HepG2 (cell line): ENCODE results near the gene UQCRC2. TPM values are rescaled to one million over a fixed set of nuclear protein-coding genes. Genes with fewer than 3 reads are reported as not detected.

Experiments
- ATAC-seq: fragments of 200-7000 bp; cut with Tn5 transposase; 3 replicates; pipeline ENCODE4 v1.9.1; 2020; ENCODE audit warnings: mild to moderate bottlenecking, moderate library complexity
- BruUV-seq: library from RNA; stranded (reverse); fragments of 400-500 nt; replicated peaks from 2 replicates; lab custom pipeline; 2021; lab: Mats Ljungman, UMichigan
- CTCF ChIA-PET: fragments of 300-600 bp; formaldehyde crosslinking; extraction: SDS; loops from one replicate; lab custom pipeline; 2021; ENCODE audit warnings: low total read pairs, inconsistent platforms, low intra/inter-chr PET ratio; lab: Yijun Ruan, JAX
- POLR2A ChIA-PET: fragments of 350-600 bp; sonication (Branson Sonifier 250); formaldehyde crosslinking; loops from one replicate; lab custom pipeline; 2020; ENCODE audit warnings: antibody characterized with exemption, inconsistent platforms; lab: Yijun Ruan, JAX
- DNase-seq: peaks from one replicate; pipeline ENCODE4 v3.0.0-alpha.2; 2015; ENCODE audit warnings: low spot score
- FAIRE-seq: peaks from 3 replicates; lab custom pipeline; 2011; peaks lifted over from hg19 to GRCh38; lab: Jason Lieb, UNC
- H2AFZ ChIP-seq: one replicate; pipeline ENCODE4 v1.6.1; 2011; ENCODE audit warnings: low read length, inconsistent platforms
- H3K27ac ChIP-seq: fragments of 300-600 bp; 3 replicates; pipeline ENCODE4 v1.8.0; 2011; ENCODE audit warnings: mixed run types, mild to moderate bottlenecking, mixed read lengths, low read length, inconsistent platforms; ENCODE audit not compliant: insufficient read depth; ENCODE audit errors: extremely low read length
- H3K27me3 ChIP-seq, 2 experiments: fragments of 200-600 bp in 1 of 2; 2 replicates in 1 of 2; 3 replicates in 1 of 2; pipeline versions ENCODE4 v1.6.0 to v1.8.0; 2011; ENCODE audit warnings: low read length in 2 of 2, mild to moderate bottlenecking in 2 of 2, moderate library complexity in 2 of 2, inconsistent platforms in 1 of 2; ENCODE audit not compliant: insufficient read depth in 2 of 2, control insufficient read depth in 1 of 2
- H3K36me3 ChIP-seq, 2 experiments: fragments of 200-600 bp in 1 of 2; replicated peaks in 1 of 2; 2 replicates in 1 of 2; 3 replicates in 1 of 2; pipeline versions ENCODE4 v1.5.1 to v1.8.0; 2011; ENCODE audit warnings: low read length in 2 of 2, inconsistent platforms in 1 of 2; ENCODE audit not compliant: insufficient read depth in 2 of 2, control insufficient read depth in 1 of 2
- H3K4me1 ChIP-seq: 2 replicates; pipeline ENCODE4 v1.5.1; 2012; ENCODE audit warnings: low read length, inconsistent platforms; ENCODE audit not compliant: insufficient read depth
- H3K4me2 ChIP-seq: 2 replicates; pipeline ENCODE4 v1.6.0; 2011; ENCODE audit warnings: low read depth, low read length, inconsistent platforms
- H3K4me3 ChIP-seq, 3 experiments: fragments of 200-600 bp in 1 of 3; sonication (generic), shearing (Covaris generic) in 1 of 3; replicated peaks in 1 of 3; 2 replicates each; pipeline ENCODE4 v1.5.1; 2011 to 2016; ENCODE audit warnings: low read length in 3 of 3, inconsistent platforms in 2 of 3, low read depth in 2 of 3, mild to moderate bottlenecking in 2 of 3, control low read depth in 1 of 3, mixed read lengths in 1 of 3; ENCODE audit not compliant: insufficient read depth in 1 of 3
- H3K79me2 ChIP-seq: one replicate; pipeline ENCODE4 v1.6.1; 2011; ENCODE audit warnings: low read length, inconsistent platforms; ENCODE audit not compliant: insufficient read depth
- H3K9ac ChIP-seq: 2 replicates; pipeline ENCODE4 v1.6.0; 2011; ENCODE audit warnings: mild to moderate bottlenecking, low read depth, low read length, inconsistent platforms; ENCODE audit not compliant: insufficient read depth
- H3K9me3 ChIP-seq: 2 replicates; pipeline ENCODE4 v1.5.1; 2012; ENCODE audit warnings: mild to moderate bottlenecking, low read length
- H4K20me1 ChIP-seq: 2 replicates; pipeline ENCODE4 v1.6.0; 2011; ENCODE audit warnings: inconsistent platforms, mild to moderate bottlenecking, low read length, moderate library complexity; ENCODE audit not compliant: insufficient read depth
- ARID2 ChIP-seq: sonication (generic); formaldehyde crosslinking; IDR thresholded peaks from 2 replicates; pipeline ENCODE4 v1.8.1; 2022; ENCODE audit warnings: mild to moderate bottlenecking, missing genetic modification reagents, borderline replicate concordance
- ERF ChIP-seq: IDR thresholded peaks from 2 replicates; pipeline ENCODE4 v1.6.1; 2018; ENCODE audit warnings: missing biosample characterization, missing genetic modification reagents
- GLMP ChIP-seq: sonication (generic); formaldehyde crosslinking; IDR thresholded peaks from 2 replicates; pipeline ENCODE4 v1.9.0; 2021; ENCODE audit warnings: missing genetic modification reagents, mild to moderate bottlenecking, borderline replicate concordance
- HMGXB4 ChIP-seq, 2 experiments: sonication (generic) in 1 of 2; formaldehyde crosslinking in 1 of 2; IDR thresholded peaks; 2 replicates each; pipeline versions ENCODE4 v1.4.0 to v1.6.1; 2018 to 2020; ENCODE audit warnings: missing genetic modification reagents in 2 of 2, borderline replicate concordance in 1 of 2, low read depth in 1 of 2, mild to moderate bottlenecking in 1 of 2, missing biosample characterization in 1 of 2
- KLF12 ChIP-seq: sonication (generic); formaldehyde crosslinking; IDR thresholded peaks from 2 replicates; pipeline ENCODE4 v1.4.0; 2020; ENCODE audit warnings: missing genetic modification reagents, borderline replicate concordance
- SAFB2 ChIP-seq: sonication (generic); formaldehyde crosslinking; IDR thresholded peaks from 2 replicates; pipeline ENCODE4 v1.5.1; 2020; ENCODE audit warnings: missing genetic modification reagents, low read depth, mild to moderate bottlenecking, borderline replicate concordance
- SIX1 ChIP-seq: sonication (generic); formaldehyde crosslinking; IDR thresholded peaks from 2 replicates; pipeline ENCODE4 v1.4.0; 2020; ENCODE audit warnings: missing genetic modification reagents, borderline replicate concordance
- ZBTB20 ChIP-seq: sonication (generic); formaldehyde crosslinking; IDR thresholded peaks from 2 replicates; pipeline ENCODE4 v1.8.1; 2023; ENCODE audit warnings: missing genetic modification reagents, low read depth, mild to moderate bottlenecking, borderline replicate concordance
- ZNF235 ChIP-seq: sonication (generic); formaldehyde crosslinking; IDR thresholded peaks from 2 replicates; pipeline ENCODE4 v1.8.1; 2023; ENCODE audit warnings: mild to moderate bottlenecking, missing genetic modification reagents, borderline replicate concordance
- ZNF431 ChIP-seq: sonication (generic); formaldehyde crosslinking; IDR thresholded peaks from 2 replicates; pipeline ENCODE4 v1.9.0; 2022; ENCODE audit warnings: missing genetic modification reagents, low read depth, mild to moderate bottlenecking, borderline replicate concordance
- ZNF572 ChIP-seq: sonication (generic); formaldehyde crosslinking; IDR thresholded peaks from 2 replicates; pipeline ENCODE4 v1.5.1; 2020; ENCODE audit warnings: mild to moderate bottlenecking, missing genetic modification reagents
- ZNF660 ChIP-seq: sonication (generic); formaldehyde crosslinking; IDR thresholded peaks from 2 replicates; pipeline ENCODE4 v1.5.1; 2020; ENCODE audit warnings: mild to moderate bottlenecking, low read depth, missing genetic modification reagents, borderline replicate concordance
- ZNF768 ChIP-seq: sonication (generic); formaldehyde crosslinking; IDR thresholded peaks from 2 replicates; pipeline ENCODE4 v1.4.0; 2020; ENCODE audit warnings: missing genetic modification reagents
- WGBS: methylation state at CpG from one replicate; pipeline ENCODE4 v1.1.6; 2017; ENCODE audit warnings: low lambda C conversion rate; 5-methylcytosine and 5-hydroxymethylcytosine counted together
- in situ Hi-C: cut with HindIII; loops from 2 replicates; pipeline ENCODE4 v1.10.0; 2017; ENCODE audit warnings: low pct_unique_long_range_greater_than_20kb; ENCODE audit not compliant: extremely low pct_ligation_motif_present
- intact Hi-C: fragments of 100-400 bp; cut with micrococcal nuclease; formaldehyde crosslinking; loops from one replicate; pipeline ENCODE4 v1.10.0; 2022; ENCODE audit not compliant: unreplicated experiment
- polyA plus RNA-seq, 8 experiments: library from polyadenylated mRNA; depleted of rRNA in 3 of 8; stranded (reverse) in 7 of 8; unstranded in 1 of 8; fragments of >200 nt; fragmentation: Illumina TruSeq in 4 of 8; extraction: Trizol in 4 of 8; gene quantifications; 2 replicates each; pipeline versions ENCODE4 v1.2.1 to v1.2.3, GENCODE V29; 2011 to 2016; ENCODE audit warnings: low read depth in 4 of 8, missing spikeins in 1 of 8, mixed read lengths in 1 of 8; ENCODE audit not compliant: insufficient read depth in 1 of 8
- total RNA-seq, 5 experiments: library from RNA; depleted of rRNA; stranded (reverse); fragments of >200 nt; fragmentation: Illumina TruSeq; extraction: Trizol; gene quantifications; 2 replicates each; pipeline ENCODE4 v1.2.3, GENCODE V29; 2016; ENCODE audit warnings: low read depth in 1 of 5
- TF ChIP-seq, protein P1 (sequence below): IDR thresholded peaks from 2 replicates; pipeline ENCODE4 v1.6.1; 2012; ENCODE audit warnings: low read length, improper control_type of control experiment
- TF ChIP-seq, protein P2 (sequence below): sonication (generic); formaldehyde crosslinking; IDR thresholded peaks from 2 replicates; pipeline ENCODE4 v1.5.1; 2020; ENCODE audit warnings: mild to moderate bottlenecking, missing genetic modification reagents, moderate library complexity

UQCRC2 gene
- total and polyA plus RNA-seq, 2 of the 13 experiments (the other 11 are each of a cell fraction or from before 2014, with no cell fraction given), result 442 to 536 TPM

- ATAC-seq, result peak; percentile 61
- in situ Hi-C loops (no loop called here), intact Hi-C loops (no loop called here)
- H3K4me2 ChIP-seq, result peak overlapping the region; percentile 92
- DNase-seq, result no peak
- H3K27ac ChIP-seq, result peak overlapping the region; percentile 93
- peaks cover 11% of the 10 kb centered on the region for H4K20me1 ChIP-seq
- H3K4me3 ChIP-seq, result peak overlapping the region; percentile 78 to 98 (median 84)
- no peaks in the 10 kb centered on the region for H3K9me3 ChIP-seq
- BruUV-seq, result TSS peak; percentile 76
- ChIA-PET POLR2A (interaction anchor here (0.8 to 2.0 kb wide), 10 partner anchors 15 to 252 kb away, joined by 3 to 15 read pairs (median 6); partner anchors contain the start of genes EEF2K and MOSMO), CTCF (no interaction called here)
- H3K79me2 ChIP-seq, result peaks cover 66% of the 10 kb centered on the region
- peak overlapping the region; percentile 20 for H2AFZ ChIP-seq
- under 1% methylated on average over 15 of the region's 15 CpGs for WGBS
- FAIRE-seq, result no peak
- H3K27me3 ChIP-seq, result peaks cover 0 to 4% of the 10 kb centered on the region in 2 experiments; a peak in 1 of 5 replicates
- H3K9ac ChIP-seq, result peak overlapping the region; percentile 95
- peaks cover 59% of the 10 kb centered on the region for H3K4me1 ChIP-seq
- H3K36me3 ChIP-seq, result peaks cover 10 to 30% of the 10 kb centered on the region in 2 experiments
- TF ChIP-seq ZBTB20 (CRISPR knock-in tag) (0 out of 2 replicates have a peak, but pooled peaks have one; percentile 19), GLMP (CRISPR knock-in tag) (0 out of 2 replicates have a peak, but pooled peaks have one; percentile 6), HMGXB4 (CRISPR knock-in tag; IDR thresholded peaks at IDR 0.05; ENCODE audit: borderline replicate concordance in 1 of 2, low read depth in 1 of 2) (peak; percentile 3 to 9; a peak in 1 of 4 replicates), ZNF431 (no peak), ARID2 (CRISPR knock-in tag) (peak; percentile 86), ZNF660 (CRISPR knock-in tag) (no peak), ZNF235 (CRISPR knock-in tag) (0 out of 2 replicates have a peak, but pooled peaks have one; percentile 19), SAFB2 (CRISPR knock-in tag) (0 out of 2 replicates have a peak, but pooled peaks have one; percentile 14), ERF (CRISPR knock-in tag) (no peak), KLF12 (no peak; the same call in 1 of the 2 replicates), SIX1 (0 out of 2 replicates have a peak, but pooled peaks have one; percentile 2), ZNF768 (peak; percentile 48; the same call in 1 of the 2 replicates), ZNF572 (CRISPR knock-in tag) (no peak)
- TF ChIP-seq, protein P1, sequence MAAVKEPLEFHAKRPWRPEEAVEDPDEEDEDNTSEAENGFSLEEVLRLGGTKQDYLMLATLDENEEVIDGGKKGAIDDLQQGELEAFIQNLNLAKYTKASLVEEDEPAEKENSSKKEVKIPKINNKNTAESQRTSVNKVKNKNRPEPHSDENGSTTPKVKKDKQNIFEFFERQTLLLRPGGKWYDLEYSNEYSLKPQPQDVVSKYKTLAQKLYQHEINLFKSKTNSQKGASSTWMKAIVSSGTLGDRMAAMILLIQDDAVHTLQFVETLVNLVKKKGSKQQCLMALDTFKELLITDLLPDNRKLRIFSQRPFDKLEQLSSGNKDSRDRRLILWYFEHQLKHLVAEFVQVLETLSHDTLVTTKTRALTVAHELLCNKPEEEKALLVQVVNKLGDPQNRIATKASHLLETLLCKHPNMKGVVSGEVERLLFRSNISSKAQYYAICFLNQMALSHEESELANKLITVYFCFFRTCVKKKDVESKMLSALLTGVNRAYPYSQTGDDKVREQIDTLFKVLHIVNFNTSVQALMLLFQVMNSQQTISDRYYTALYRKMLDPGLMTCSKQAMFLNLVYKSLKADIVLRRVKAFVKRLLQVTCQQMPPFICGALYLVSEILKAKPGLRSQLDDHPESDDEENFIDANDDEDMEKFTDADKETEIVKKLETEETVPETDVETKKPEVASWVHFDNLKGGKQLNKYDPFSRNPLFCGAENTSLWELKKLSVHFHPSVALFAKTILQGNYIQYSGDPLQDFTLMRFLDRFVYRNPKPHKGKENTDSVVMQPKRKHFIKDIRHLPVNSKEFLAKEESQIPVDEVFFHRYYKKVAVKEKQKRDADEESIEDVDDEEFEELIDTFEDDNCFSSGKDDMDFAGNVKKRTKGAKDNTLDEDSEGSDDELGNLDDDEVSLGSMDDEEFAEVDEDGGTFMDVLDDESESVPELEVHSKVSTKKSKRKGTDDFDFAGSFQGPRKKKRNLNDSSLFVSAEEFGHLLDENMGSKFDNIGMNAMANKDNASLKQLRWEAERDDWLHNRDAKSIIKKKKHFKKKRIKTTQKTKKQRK, result no peak
- TF ChIP-seq, protein P2, sequence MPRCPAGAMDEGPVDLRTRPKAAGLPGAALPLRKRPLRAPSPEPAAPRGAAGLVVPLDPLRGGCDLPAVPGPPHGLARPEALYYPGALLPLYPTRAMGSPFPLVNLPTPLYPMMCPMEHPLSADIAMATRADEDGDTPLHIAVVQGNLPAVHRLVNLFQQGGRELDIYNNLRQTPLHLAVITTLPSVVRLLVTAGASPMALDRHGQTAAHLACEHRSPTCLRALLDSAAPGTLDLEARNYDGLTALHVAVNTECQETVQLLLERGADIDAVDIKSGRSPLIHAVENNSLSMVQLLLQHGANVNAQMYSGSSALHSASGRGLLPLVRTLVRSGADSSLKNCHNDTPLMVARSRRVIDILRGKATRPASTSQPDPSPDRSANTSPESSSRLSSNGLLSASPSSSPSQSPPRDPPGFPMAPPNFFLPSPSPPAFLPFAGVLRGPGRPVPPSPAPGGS, result 0 out of 2 replicates have a peak, but pooled peaks have one; percentile 2
These were observed 361 bp downstream of the UQCRC2 start for GRCh38 chr16:21953541-21953902.
